ENCODE results near the gene RAD51B.

GRCh38 chr14:67875175-67876006, 55.8 kb downstream of the RAD51B start:
- no peak for TF ChIP-seq POLR2A (IDR thresholded peaks at IDR 0.05; ENCODE audit: low read depth, low read length)
- TF ChIP-seq POLR2AphosphoS5 (IDR thresholded peaks at IDR 0.05; ENCODE audit: low read depth, low read length): no peak
- no peak for TF ChIP-seq TAF1 (IDR thresholded peaks at IDR 0.05; ENCODE audit: borderline replicate concordance, low read depth, low read length)

Data from GM12892 (cell line).